ENCODE results near the gene LHFPL6.

LHFPL6 gene

GRCh38 chr13:39462428-39462827 is 140.6 kb downstream of the LHFPL6 start:
- DNase-seq (ENCODE audit: low spot score) = no peak

- DNase-seq (ENCODE audit: low spot score) = no peak
Observed at GRCh38 chr13:39461685-39462266, 141.2 kb downstream of the LHFPL6 start.

- DNase-seq (ENCODE audit: low spot score) = no peak
Observed at GRCh38 chr13:39457274-39457673, 145.7 kb downstream of the LHFPL6 start.

GRCh38 chr13:39455521-39456175 is 147.3 kb downstream of the LHFPL6 start:
- no peak for DNase-seq (ENCODE audit: low spot score)

GRCh38 chr13:39452834-39453233 is 150.2 kb downstream of the LHFPL6 start:
- DNase-seq (ENCODE audit: low spot score) = no peak

GRCh38 chr13:39452417-39452816 is 150.6 kb downstream of the LHFPL6 start:
- no peak for DNase-seq (ENCODE audit: low spot score)

GRCh38 chr13:39451860-39452301 is 151.1 kb downstream of the LHFPL6 start:
- DNase-seq (ENCODE audit: low spot score) = no peak

- no peak for DNase-seq (ENCODE audit: low spot score)
Observed at GRCh38 chr13:39451301-39451700, 151.7 kb downstream of the LHFPL6 start.

- no peak for DNase-seq (ENCODE audit: low spot score)
Observed at GRCh38 chr13:39450176-39450575, 152.8 kb downstream of the LHFPL6 start.

GRCh38 chr13:39448834-39449233 is 154.2 kb downstream of the LHFPL6 start:
- no peak for DNase-seq (ENCODE audit: low spot score)

- DNase-seq (ENCODE audit: low spot score) = no peak
Observed at GRCh38 chr13:39446865-39447264, 156.1 kb downstream of the LHFPL6 start.

GRCh38 chr13:39444866-39445265 is 158.1 kb downstream of the LHFPL6 start:
- no peak for DNase-seq (ENCODE audit: low spot score)

- DNase-seq (ENCODE audit: low spot score) = no peak
Observed at GRCh38 chr13:39433651-39434050, 169.3 kb downstream of the LHFPL6 start.

- DNase-seq (ENCODE audit: low spot score) = no peak
Observed at GRCh38 chr13:39432196-39432595, 170.8 kb downstream of the LHFPL6 start.

GRCh38 chr13:39422845-39423565 is 180.0 kb downstream of the LHFPL6 start:
- no peak for DNase-seq (ENCODE audit: low spot score)

GRCh38 chr13:39419876-39420275 is 183.1 kb downstream of the LHFPL6 start:
- DNase-seq (ENCODE audit: low spot score) = no peak

GRCh38 chr13:39419068-39419467 is 183.9 kb downstream of the LHFPL6 start:
- no peak for DNase-seq (ENCODE audit: low spot score)

- DNase-seq (ENCODE audit: low spot score) = no peak
Observed at GRCh38 chr13:39418424-39418823, 184.6 kb downstream of the LHFPL6 start.

GRCh38 chr13:39417643-39418042 is 185.3 kb downstream of the LHFPL6 start:
- no peak for DNase-seq (ENCODE audit: low spot score)

GRCh38 chr13:39417131-39417530 is 185.9 kb downstream of the LHFPL6 start:
- no peak for DNase-seq (ENCODE audit: low spot score)

GRCh38 chr13:39415008-39415802 is 187.8 kb downstream of the LHFPL6 start:
- DNase-seq (ENCODE audit: low spot score) = no peak

- DNase-seq (ENCODE audit: low spot score) = no peak
Observed at GRCh38 chr13:39414339-39414738, 188.7 kb downstream of the LHFPL6 start.

- no peak for DNase-seq (ENCODE audit: low spot score)
Observed at GRCh38 chr13:39411511-39411910, 191.5 kb downstream of the LHFPL6 start.

Data from CD4-positive, alpha-beta T cell treated with Interleukin-2 at 100 ng/mL for 4 hours (primary cell).